Measurements from ENCODE around the gene MED28.

Gene MED28

GRCh38 chr4:17667253-17667652, 52.8 kb downstream of the MED28 start:
- DNase-seq (ENCODE audit: low read depth), result no peak

- DNase-seq (ENCODE audit: low read depth), result no peak
Observed at GRCh38 chr4:17667653-17668201, 53.3 kb downstream of the MED28 start.

GRCh38 chr4:17670423-17670822, 56.0 kb downstream of the MED28 start:
- no peak for DNase-seq (ENCODE audit: low read depth)

GRCh38 chr4:17680559-17681280, 66.3 kb downstream of the MED28 start:
- no peak for DNase-seq (ENCODE audit: low read depth)

- DNase-seq (ENCODE audit: low read depth), result no peak
Observed at GRCh38 chr4:17681281-17682221, 67.1 kb downstream of the MED28 start.

- no peak for DNase-seq (ENCODE audit: low read depth)
Observed at GRCh38 chr4:17682222-17682566, 67.8 kb downstream of the MED28 start.

All from T-helper 22 cell (primary cell).